Vagina (tissue), 2 donors: Measurements from ENCODE around the gene ANKRD39.

ENCODE experiments used
- POLR2A ChIP-seq, 2 donors: fragments of 450-650 bp; IDR thresholded peaks; one replicate each; pipeline ENCODE4 v1.6.1; 2017; ENCODE audit warnings: antibody characterized with exemption in 2 of 2, mild to moderate bottlenecking in 2 of 2, moderate library complexity in 2 of 2
- POLR2AphosphoS5 ChIP-seq, 2 donors: sonication (generic); formaldehyde crosslinking; IDR thresholded peaks; one replicate each; pipeline ENCODE4 v1.9.0; 2017; ENCODE audit warnings: antibody characterized with exemption in 2 of 2, mild to moderate bottlenecking in 2 of 2, low read depth in 1 of 2; ENCODE audit not compliant: insufficient read depth in 1 of 2
- TF ChIP-seq, protein P1 (sequence below), 3 experiments: fragments of 450-650 bp in 2 of 3; fragments of 200-600 bp in 1 of 3; sonication (generic) in 1 of 3; IDR thresholded peaks; one replicate each; pipeline ENCODE4 v1.5.1; 2017 to 2019; ENCODE audit warnings: antibody characterized with exemption in 3 of 3, mild to moderate bottlenecking in 2 of 3, moderate library complexity in 2 of 3

- TF ChIP-seq, protein P1, sequence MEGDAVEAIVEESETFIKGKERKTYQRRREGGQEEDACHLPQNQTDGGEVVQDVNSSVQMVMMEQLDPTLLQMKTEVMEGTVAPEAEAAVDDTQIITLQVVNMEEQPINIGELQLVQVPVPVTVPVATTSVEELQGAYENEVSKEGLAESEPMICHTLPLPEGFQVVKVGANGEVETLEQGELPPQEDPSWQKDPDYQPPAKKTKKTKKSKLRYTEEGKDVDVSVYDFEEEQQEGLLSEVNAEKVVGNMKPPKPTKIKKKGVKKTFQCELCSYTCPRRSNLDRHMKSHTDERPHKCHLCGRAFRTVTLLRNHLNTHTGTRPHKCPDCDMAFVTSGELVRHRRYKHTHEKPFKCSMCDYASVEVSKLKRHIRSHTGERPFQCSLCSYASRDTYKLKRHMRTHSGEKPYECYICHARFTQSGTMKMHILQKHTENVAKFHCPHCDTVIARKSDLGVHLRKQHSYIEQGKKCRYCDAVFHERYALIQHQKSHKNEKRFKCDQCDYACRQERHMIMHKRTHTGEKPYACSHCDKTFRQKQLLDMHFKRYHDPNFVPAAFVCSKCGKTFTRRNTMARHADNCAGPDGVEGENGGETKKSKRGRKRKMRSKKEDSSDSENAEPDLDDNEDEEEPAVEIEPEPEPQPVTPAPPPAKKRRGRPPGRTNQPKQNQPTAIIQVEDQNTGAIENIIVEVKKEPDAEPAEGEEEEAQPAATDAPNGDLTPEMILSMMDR (IDR thresholded peaks at IDR 0.05), result no peak
- TF ChIP-seq POLR2AphosphoS5 (IDR thresholded peaks at IDR 0.05; ENCODE audit: insufficient read depth in 1 of 2, low read depth in 1 of 2), result no peak
- TF ChIP-seq POLR2A (IDR thresholded peaks at IDR 0.05), result no peak
Observed at GRCh38 chr2:96843538-96844268, 14.1 kb downstream of the ANKRD39 start, which contains the start of gene ANKRD23.
